SK-N-MC (cell line): ENCODE measurements around the gene HS3ST3A1.
"Not testable (repeated sequence)": the region's sequence is repeated elsewhere in the genome, so short reads cannot be mapped to it uniquely, and the experiment has no call there.

Experiments
- DNase-seq: peaks from one replicate; pipeline ENCODE4 v3.0.0-alpha.2; 2011; ENCODE audit warnings: low read depth, low spot score
- H3K27ac ChIP-seq: fragments of 200-600 bp; sonication (generic); 2 replicates; pipeline ENCODE4 v1.5.1; 2016; ENCODE audit warnings: mixed run types
- H3K36me3 ChIP-seq: fragments of 200-600 bp; sonication (generic); 2 replicates; pipeline ENCODE4 v1.6.1; 2017; ENCODE audit warnings: antibody characterized with exemption, low read length, mixed read lengths; ENCODE audit not compliant: insufficient read depth
- H3K4me3 ChIP-seq: fragments of 200-600 bp; sonication (generic); 2 replicates; pipeline ENCODE4 v1.5.1; 2016
- H3K9ac ChIP-seq: fragments of 200-600 bp; sonication (generic); 2 replicates; pipeline ENCODE4 v1.8.0; 2017; ENCODE audit warnings: mixed run types, mixed read lengths; ENCODE audit not compliant: insufficient read length
- H3K9me3 ChIP-seq: fragments of 200-600 bp; sonication (generic); 2 replicates; pipeline ENCODE4 v1.6.1; 2017; ENCODE audit warnings: low read depth, mild to moderate bottlenecking, antibody characterized with exemption, low read length, moderate library complexity, mixed read lengths
- EZH2 ChIP-seq: fragments of 200-600 bp; sonication (generic); IDR thresholded peaks from one replicate; pipeline ENCODE4 v1.6.1; 2017; ENCODE audit warnings: antibody characterized with exemption
- FOXP2 ChIP-seq: optimal IDR thresholded peaks from 2 replicates; pipeline ENCODE3; 2011; ENCODE audit warnings: mild to moderate bottlenecking, moderate library complexity; ENCODE audit not compliant: insufficient read depth; ENCODE audit errors: extremely low read length, control extremely low read depth
- POLR2AphosphoS5 ChIP-seq: IDR thresholded peaks from 2 replicates; pipeline ENCODE4 v1.6.1; 2012; ENCODE audit warnings: mild to moderate bottlenecking, low read depth, low read length, borderline replicate concordance

HS3ST3A1 gene

DNA sequence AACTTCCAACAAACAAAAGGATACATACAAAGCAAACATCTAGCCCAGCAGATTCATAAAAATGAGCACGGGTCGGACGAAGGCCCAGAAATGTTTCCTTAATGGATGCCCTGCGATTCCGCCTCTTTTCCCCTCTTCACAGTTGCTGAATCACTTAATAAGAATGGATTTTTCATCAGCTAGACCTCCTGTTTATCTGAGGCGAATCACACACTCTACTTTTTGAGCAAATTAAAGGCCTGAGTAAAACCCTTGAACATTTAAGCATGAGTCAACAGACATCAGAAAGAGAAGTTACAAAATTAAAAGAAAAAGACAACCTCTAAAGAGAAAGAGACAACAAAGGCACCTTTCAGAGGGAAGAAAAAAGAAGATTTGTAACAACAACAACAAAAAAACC is 44.7 kb downstream of the HS3ST3A1 start:
- no peak overlapping the region for H3K27ac ChIP-seq
- H3K4me3 ChIP-seq: no peak overlapping the region
- TF ChIP-seq EZH2: no peak
- TF ChIP-seq FOXP2: no peak
- no peak for TF ChIP-seq POLR2AphosphoS5
- DNase-seq: no peak
- H3K36me3 ChIP-seq: no peaks in the 10 kb centered on the region
- no peaks in the 10 kb centered on the region for H3K9me3 ChIP-seq
- no peak overlapping the region for H3K9ac ChIP-seq

DNA sequence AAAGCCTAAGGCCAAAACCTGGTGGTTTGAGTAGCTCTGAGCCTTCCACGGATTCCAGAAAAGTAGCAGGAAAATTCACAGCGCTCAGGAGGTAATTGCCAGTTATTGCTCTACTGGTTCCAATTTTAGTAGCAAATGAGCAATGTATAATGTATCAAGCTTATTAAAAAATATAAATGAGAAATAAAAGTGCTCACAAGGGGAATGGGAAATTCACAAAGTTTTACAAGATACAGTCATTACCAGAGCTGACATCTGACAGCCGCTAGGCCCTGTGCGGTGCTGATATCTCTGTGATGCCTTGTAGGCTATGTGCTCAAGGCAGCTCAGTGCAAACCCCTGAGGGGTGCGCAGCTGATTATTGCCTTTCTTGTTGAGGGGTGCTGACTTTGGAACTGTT is 47.5 kb downstream of the HS3ST3A1 start:
- no peak overlapping the region for H3K9ac ChIP-seq
- TF ChIP-seq EZH2 (no peak), FOXP2 (no peak), POLR2AphosphoS5 (no peak)
- no peaks in the 10 kb centered on the region for H3K9me3 ChIP-seq
- no peak for DNase-seq
- no peak overlapping the region for H3K4me3 ChIP-seq
- no peaks in the 10 kb centered on the region for H3K36me3 ChIP-seq
- H3K27ac ChIP-seq: no peak overlapping the region

DNA sequence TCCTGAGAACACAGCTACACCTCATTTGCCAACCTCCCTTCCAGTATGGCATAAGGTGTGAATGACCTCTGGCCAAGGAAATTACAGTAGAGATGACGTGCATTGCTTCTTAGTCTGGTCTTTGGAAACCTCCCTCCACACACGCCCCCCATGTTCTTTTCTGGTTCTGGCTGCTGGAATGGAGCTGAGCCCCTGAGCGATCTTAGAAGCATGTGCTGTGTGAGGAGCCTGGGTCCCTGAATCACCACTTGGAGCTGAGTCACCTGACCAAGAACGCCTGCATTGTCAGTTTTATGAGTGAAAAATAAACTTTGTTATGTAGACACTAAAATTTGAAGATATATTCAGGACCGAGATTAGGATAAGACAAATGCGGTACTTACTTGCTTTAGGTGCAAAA is 51.4 kb downstream of the HS3ST3A1 start:
- Histone ChIP-seq H3K9ac (no peak overlapping the region), H3K9me3 (no peaks in the 10 kb centered on the region), H3K36me3 (no peaks in the 10 kb centered on the region), H3K27ac (no peak overlapping the region), H3K4me3 (no peak overlapping the region)
- TF ChIP-seq EZH2 (no peak), FOXP2 (no peak), POLR2AphosphoS5 (no peak)
- DNase-seq: no peak

DNA sequence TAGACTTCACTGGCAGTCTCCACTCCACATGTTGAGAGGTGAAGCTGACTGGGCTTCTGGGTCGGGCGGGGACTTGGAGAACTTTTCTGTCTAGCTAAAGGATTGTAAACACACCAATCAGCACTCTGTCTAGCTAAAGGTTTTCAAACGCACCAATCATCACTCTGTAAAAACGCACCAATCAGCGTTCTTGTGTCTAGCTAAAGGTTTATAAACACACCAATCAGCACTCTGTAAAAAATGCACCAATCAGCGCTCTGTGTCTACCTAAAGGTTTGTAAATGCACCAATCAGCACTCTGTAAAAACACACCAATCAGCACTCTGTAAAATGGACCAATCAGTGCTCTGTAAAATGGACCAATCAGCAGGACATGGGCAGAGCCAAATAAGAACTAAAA is 53.2 kb downstream of the HS3ST3A1 start:
- DNase-seq, H3K36me3 ChIP-seq, H3K4me3 ChIP-seq, H3K9me3 ChIP-seq, H3K9ac ChIP-seq, H3K27ac ChIP-seq: not testable (repeated sequence)

DNA sequence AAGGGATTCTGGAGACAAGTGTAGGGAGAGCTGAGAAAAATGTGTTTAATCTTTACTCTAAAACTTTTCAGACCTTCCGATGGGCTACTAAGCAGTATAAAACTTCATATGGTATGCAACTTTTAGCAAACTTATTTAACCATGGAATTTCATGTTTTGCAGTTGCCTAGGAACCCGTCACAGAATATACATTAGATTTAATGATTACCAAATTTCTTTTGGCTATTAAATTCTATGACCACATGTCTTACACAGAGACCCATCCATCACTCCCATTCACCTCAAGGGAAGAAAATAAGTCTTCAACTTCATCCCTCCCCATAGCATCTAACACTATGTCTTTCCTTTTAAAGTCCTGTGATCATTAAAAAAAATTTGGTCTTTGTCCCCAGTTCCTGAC is 54.9 kb downstream of the HS3ST3A1 start:
- no peak for TF ChIP-seq EZH2
- TF ChIP-seq POLR2AphosphoS5: no peak
- TF ChIP-seq FOXP2: no peak
- H3K4me3 ChIP-seq: no peak overlapping the region
- no peaks in the 10 kb centered on the region for H3K36me3 ChIP-seq
- no peak for DNase-seq
- H3K9ac ChIP-seq: no peak overlapping the region
- no peak overlapping the region for H3K27ac ChIP-seq
- H3K9me3 ChIP-seq: no peaks in the 10 kb centered on the region

DNA sequence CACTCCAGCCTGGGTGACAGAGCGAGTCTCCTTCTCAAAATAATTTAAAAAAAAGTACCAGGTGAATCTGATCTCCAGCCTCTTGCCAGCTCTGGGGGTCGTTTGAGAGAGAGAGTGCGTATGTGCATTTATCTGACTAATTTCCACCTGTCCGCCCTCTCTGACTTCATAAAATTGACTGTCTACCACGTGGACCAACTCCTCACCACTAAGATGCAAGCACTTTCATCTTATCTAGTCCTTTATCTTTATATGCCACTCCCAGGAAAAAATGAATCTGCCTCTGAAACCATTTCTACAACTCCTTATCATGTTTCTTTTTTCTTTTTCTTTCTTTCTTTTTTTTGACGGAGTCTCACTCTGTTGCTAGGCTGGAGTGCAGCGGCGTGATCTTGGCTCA is 55.8 kb downstream of the HS3ST3A1 start:
- TF ChIP-seq FOXP2 (no peak), EZH2 (no peak), POLR2AphosphoS5 (no peak)
- Histone ChIP-seq H3K9ac (no peak overlapping the region), H3K27ac (no peak overlapping the region), H3K9me3 (no peaks in the 10 kb centered on the region), H3K4me3 (no peak overlapping the region), H3K36me3 (no peaks in the 10 kb centered on the region)
- DNase-seq: no peak

DNA sequence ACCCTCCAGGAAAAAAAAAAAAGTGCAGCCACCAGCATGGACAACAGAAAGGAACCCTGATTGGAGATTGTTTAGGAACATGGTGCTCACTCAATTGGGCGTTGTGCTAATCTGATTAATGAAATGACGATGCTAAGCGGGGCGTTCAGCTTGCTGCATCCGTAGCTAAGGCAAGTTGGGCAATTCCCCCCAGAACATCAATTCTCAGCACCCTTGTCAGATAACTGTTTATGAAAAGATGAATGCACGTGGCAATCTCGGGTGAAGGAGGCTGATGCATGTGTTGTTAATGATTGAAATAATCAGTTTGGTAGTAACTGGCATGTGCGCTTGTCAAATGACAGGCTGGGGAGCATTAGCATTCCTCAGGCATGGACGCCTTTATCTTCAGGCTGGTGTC is 57.0 kb downstream of the HS3ST3A1 start:
- Histone ChIP-seq H3K4me3 (no peak overlapping the region), H3K36me3 (no peaks in the 10 kb centered on the region), H3K9ac (no peak overlapping the region), H3K9me3 (no peaks in the 10 kb centered on the region), H3K27ac (no peak overlapping the region)
- TF ChIP-seq EZH2 (no peak), FOXP2 (no peak), POLR2AphosphoS5 (no peak)
- no peak for DNase-seq

DNA sequence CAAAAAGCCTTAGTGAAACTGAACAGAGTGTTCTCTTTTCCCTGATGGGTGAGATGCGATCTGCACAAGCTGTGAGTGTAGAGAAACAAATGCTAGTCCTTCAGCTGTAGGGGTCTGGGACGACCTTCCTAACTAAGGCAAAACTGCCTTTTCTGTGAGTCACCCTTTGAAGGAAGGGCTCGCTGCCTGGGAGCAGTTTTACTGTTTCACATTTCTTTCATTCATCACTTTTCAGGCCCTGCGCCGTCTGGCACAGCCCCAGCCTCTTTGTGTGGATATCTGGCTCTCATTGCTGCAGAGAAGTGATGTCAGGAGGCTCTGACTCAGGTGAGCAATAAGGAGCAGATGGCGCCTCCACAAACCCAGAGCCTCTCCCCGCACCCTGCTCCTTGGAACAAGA is 57.4 kb downstream of the HS3ST3A1 start:
- TF ChIP-seq EZH2 (no peak), FOXP2 (no peak), POLR2AphosphoS5 (no peak)
- Histone ChIP-seq H3K9ac (no peak overlapping the region), H3K4me3 (no peak overlapping the region), H3K27ac (no peak overlapping the region), H3K9me3 (no peaks in the 10 kb centered on the region), H3K36me3 (no peaks in the 10 kb centered on the region)
- DNase-seq: no peak

DNA sequence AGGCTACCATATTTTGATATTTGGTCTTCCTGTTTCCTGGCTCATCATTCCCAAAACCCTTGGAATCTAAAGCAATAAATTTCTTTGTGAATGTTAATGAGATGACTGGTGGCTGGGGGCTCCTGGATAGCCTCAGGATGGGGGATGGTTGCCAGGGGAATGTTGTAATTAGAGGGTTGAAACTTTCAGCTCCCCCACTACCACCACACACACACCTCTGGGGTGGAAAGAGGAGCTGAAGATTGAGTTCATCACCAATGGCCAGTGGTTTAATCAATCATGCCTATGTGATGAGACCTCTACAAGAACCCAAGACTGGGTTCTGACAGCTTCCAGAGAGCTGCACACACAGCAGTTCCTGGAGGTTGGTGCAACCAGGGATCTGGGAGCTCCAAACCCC is 59.1 kb downstream of the HS3ST3A1 start:
- Histone ChIP-seq H3K27ac (no peak overlapping the region), H3K9me3 (no peaks in the 10 kb centered on the region), H3K36me3 (no peaks in the 10 kb centered on the region), H3K4me3 (no peak overlapping the region), H3K9ac (no peak overlapping the region)
- no peak for DNase-seq
- TF ChIP-seq FOXP2 (no peak), POLR2AphosphoS5 (no peak), EZH2 (no peak)

DNA sequence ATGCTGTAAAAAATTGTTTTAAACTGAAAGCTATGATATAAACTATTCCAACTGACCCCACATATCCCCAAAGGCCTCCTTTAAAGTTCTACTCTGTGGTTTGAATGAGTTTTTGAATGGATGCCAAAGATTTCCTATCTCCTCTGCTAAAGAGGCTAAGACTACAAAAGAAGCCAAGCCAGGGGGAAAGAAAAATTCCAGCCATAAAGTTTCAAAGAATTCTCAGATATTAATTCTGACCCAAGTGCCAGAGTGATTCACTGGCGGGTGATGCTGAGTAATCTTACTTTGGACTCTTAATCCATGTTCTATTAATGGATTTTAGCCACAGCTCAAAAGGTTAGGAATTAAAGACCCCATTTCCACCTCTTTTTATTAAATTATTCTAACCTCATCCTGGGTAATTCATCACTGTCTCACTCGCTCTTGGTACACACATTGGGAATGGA is 60.7 kb downstream of the HS3ST3A1 start:
- no peak for TF ChIP-seq FOXP2
- no peak for TF ChIP-seq POLR2AphosphoS5
- TF ChIP-seq EZH2: no peak
- no peaks in the 10 kb centered on the region for H3K9me3 ChIP-seq
- H3K27ac ChIP-seq: no peak overlapping the region
- no peak overlapping the region for H3K4me3 ChIP-seq
- no peaks in the 10 kb centered on the region for H3K36me3 ChIP-seq
- no peak overlapping the region for H3K9ac ChIP-seq
- DNase-seq: no peak
